ENCODE measurements around the gene TRIM66. TPM values are rescaled to one million over a fixed set of nuclear protein-coding genes. Genes with fewer than 3 reads are reported as not detected.

Gene TRIM66
- total and polyA plus RNA-seq, 2 of the 8 experiments (the other 6 are each of a cell fraction or from before 2014, with no cell fraction given): 3.1 to 3.5 TPM

DNA sequence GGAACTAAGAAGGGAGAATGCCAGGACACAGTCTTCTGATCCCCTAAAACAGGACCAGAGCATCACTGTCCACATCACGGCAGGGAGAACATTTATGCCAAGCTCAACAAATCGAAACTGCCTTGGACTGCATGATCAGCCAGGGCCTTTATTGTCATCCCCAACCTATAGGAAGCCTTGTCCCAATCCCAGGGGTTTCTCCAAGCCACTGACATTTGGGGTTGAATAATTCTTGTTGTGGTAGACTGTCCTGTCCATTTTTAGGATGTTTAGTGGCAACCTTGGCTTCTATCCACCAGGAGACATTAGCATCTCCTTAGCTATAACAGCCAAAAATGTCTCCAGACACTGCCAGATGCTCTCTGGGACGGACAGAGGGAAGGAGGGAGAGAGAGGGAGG lies 37.3 kb upstream of the TRIM66 start (continued):
- TF ChIP-seq, protein P1, sequence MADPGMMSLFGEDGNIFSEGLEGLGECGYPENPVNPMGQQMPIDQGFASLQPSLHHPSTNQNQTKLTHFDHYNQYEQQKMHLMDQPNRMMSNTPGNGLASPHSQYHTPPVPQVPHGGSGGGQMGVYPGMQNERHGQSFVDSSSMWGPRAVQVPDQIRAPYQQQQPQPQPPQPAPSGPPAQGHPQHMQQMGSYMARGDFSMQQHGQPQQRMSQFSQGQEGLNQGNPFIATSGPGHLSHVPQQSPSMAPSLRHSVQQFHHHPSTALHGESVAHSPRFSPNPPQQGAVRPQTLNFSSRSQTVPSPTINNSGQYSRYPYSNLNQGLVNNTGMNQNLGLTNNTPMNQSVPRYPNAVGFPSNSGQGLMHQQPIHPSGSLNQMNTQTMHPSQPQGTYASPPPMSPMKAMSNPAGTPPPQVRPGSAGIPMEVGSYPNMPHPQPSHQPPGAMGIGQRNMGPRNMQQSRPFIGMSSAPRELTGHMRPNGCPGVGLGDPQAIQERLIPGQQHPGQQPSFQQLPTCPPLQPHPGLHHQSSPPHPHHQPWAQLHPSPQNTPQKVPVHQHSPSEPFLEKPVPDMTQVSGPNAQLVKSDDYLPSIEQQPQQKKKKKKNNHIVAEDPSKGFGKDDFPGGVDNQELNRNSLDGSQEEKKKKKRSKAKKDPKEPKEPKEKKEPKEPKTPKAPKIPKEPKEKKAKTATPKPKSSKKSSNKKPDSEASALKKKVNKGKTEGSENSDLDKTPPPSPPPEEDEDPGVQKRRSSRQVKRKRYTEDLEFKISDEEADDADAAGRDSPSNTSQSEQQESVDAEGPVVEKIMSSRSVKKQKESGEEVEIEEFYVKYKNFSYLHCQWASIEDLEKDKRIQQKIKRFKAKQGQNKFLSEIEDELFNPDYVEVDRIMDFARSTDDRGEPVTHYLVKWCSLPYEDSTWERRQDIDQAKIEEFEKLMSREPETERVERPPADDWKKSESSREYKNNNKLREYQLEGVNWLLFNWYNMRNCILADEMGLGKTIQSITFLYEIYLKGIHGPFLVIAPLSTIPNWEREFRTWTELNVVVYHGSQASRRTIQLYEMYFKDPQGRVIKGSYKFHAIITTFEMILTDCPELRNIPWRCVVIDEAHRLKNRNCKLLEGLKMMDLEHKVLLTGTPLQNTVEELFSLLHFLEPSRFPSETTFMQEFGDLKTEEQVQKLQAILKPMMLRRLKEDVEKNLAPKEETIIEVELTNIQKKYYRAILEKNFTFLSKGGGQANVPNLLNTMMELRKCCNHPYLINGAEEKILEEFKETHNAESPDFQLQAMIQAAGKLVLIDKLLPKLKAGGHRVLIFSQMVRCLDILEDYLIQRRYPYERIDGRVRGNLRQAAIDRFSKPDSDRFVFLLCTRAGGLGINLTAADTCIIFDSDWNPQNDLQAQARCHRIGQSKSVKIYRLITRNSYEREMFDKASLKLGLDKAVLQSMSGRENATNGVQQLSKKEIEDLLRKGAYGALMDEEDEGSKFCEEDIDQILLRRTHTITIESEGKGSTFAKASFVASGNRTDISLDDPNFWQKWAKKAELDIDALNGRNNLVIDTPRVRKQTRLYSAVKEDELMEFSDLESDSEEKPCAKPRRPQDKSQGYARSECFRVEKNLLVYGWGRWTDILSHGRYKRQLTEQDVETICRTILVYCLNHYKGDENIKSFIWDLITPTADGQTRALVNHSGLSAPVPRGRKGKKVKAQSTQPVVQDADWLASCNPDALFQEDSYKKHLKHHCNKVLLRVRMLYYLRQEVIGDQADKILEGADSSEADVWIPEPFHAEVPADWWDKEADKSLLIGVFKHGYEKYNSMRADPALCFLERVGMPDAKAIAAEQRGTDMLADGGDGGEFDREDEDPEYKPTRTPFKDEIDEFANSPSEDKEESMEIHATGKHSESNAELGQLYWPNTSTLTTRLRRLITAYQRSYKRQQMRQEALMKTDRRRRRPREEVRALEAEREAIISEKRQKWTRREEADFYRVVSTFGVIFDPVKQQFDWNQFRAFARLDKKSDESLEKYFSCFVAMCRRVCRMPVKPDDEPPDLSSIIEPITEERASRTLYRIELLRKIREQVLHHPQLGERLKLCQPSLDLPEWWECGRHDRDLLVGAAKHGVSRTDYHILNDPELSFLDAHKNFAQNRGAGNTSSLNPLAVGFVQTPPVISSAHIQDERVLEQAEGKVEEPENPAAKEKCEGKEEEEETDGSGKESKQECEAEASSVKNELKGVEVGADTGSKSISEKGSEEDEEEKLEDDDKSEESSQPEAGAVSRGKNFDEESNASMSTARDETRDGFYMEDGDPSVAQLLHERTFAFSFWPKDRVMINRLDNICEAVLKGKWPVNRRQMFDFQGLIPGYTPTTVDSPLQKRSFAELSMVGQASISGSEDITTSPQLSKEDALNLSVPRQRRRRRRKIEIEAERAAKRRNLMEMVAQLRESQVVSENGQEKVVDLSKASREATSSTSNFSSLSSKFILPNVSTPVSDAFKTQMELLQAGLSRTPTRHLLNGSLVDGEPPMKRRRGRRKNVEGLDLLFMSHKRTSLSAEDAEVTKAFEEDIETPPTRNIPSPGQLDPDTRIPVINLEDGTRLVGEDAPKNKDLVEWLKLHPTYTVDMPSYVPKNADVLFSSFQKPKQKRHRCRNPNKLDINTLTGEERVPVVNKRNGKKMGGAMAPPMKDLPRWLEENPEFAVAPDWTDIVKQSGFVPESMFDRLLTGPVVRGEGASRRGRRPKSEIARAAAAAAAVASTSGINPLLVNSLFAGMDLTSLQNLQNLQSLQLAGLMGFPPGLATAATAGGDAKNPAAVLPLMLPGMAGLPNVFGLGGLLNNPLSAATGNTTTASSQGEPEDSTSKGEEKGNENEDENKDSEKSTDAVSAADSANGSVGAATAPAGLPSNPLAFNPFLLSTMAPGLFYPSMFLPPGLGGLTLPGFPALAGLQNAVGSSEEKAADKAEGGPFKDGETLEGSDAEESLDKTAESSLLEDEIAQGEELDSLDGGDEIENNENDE (IDR thresholded peaks at IDR 0.05; ENCODE audit: insufficient replicate concordance, low read length): no peak
- TF ChIP-seq EGR1 (IDR thresholded peaks at IDR 0.05; ENCODE audit: borderline replicate concordance, low read depth, low read length): no peak
- no peak for TF ChIP-seq GABPA (IDR thresholded peaks at IDR 0.05; ENCODE audit: borderline replicate concordance, insufficient read depth, low read length)
- no peak for TF ChIP-seq CBX5 (IDR thresholded peaks at IDR 0.05; ENCODE audit: low read depth, low read length)
- no peak for TF ChIP-seq KDM5A (IDR thresholded peaks at IDR 0.05; ENCODE audit: low read length)
- TF ChIP-seq ASH2L (IDR thresholded peaks at IDR 0.05; ENCODE audit: low read length): no peak
